Measurements from ENCODE around the gene RNF168.
"Not testable (repeated sequence)": the region's sequence is repeated elsewhere in the genome, so short reads cannot be mapped to it uniquely, and the experiment has no call there.

The RNF168 gene

GRCh38 chr3:196471551-196471950 is 32.0 kb downstream of the RNF168 start:
- no peaks in the 10 kb centered on the region for H3K27me3 Mint-ChIP-seq (ENCODE audit: low read depth)
- TF ChIP-seq CTCF (IDR thresholded peaks at IDR 0.05; ENCODE audit: unreplicated experiment in 3 of 3), result no peak
- no peak overlapping the region for H3K4me3 Mint-ChIP-seq
- no peaks in the 10 kb centered on the region for H3K4me1 Mint-ChIP-seq
- H3K36me3 Mint-ChIP-seq (ENCODE audit: low read depth), result peaks cover 28% of the 10 kb centered on the region
- no peak overlapping the region for H3K27ac Mint-ChIP-seq
- H3K9me3 Mint-ChIP-seq, result no peaks in the 10 kb centered on the region

- not testable (repeated sequence) for H3K4me3 Mint-ChIP-seq; H3K9me3 Mint-ChIP-seq; H3K27me3 Mint-ChIP-seq (ENCODE audit: low read depth); H3K4me1 Mint-ChIP-seq; H3K27ac Mint-ChIP-seq
- peaks cover 29% of the 10 kb centered on the region for H3K36me3 Mint-ChIP-seq (ENCODE audit: low read depth)
Observed at GRCh38 chr3:196470182-196470581, 33.4 kb downstream of the RNF168 start.

- Mint-ChIP-seq H3K4me3 (no peak overlapping the region), H3K27me3 (ENCODE audit: low read depth) (no peaks in the 10 kb centered on the region), H3K36me3 (ENCODE audit: low read depth) (peaks cover 18% of the 10 kb centered on the region)
Observed at GRCh38 chr3:196463804-196464203, 39.8 kb downstream of the RNF168 start.

GRCh38 chr3:196463478-196463756 is 40.2 kb downstream of the RNF168 start:
- Mint-ChIP-seq H3K9me3 (no peaks in the 10 kb centered on the region), H3K27me3 (ENCODE audit: low read depth) (no peaks in the 10 kb centered on the region), H3K36me3 (ENCODE audit: low read depth) (peaks cover 17% of the 10 kb centered on the region), H3K4me3 (no peak overlapping the region), H3K27ac (no peak overlapping the region), H3K4me1 (no peaks in the 10 kb centered on the region)
- TF ChIP-seq CTCF (IDR thresholded peaks at IDR 0.05; ENCODE audit: unreplicated experiment in 3 of 3), result no peak

More at GRCh38 chr3:196463804-196464203, 39.8 kb downstream of the RNF168 start:
- Mint-ChIP-seq H3K27ac (no peak overlapping the region), H3K9me3 (no peaks in the 10 kb centered on the region), H3K4me1 (no peaks in the 10 kb centered on the region)
- no peak for TF ChIP-seq CTCF (IDR thresholded peaks at IDR 0.05; ENCODE audit: unreplicated experiment in 3 of 3)

- H3K4me3 Mint-ChIP-seq, result not testable (repeated sequence)
Observed at GRCh38 chr3:196462680-196463477, 40.7 kb downstream of the RNF168 start.

GRCh38 chr3:196458063-196458462 is 45.5 kb downstream of the RNF168 start:
- no peak overlapping the region for H3K27ac Mint-ChIP-seq
- peaks cover 5% of the 10 kb centered on the region for H3K36me3 Mint-ChIP-seq (ENCODE audit: low read depth)
- no peaks in the 10 kb centered on the region for H3K9me3 Mint-ChIP-seq
- no peaks in the 10 kb centered on the region for H3K27me3 Mint-ChIP-seq (ENCODE audit: low read depth)
- TF ChIP-seq CTCF (IDR thresholded peaks at IDR 0.05; ENCODE audit: unreplicated experiment in 3 of 3), result no peak
- no peaks in the 10 kb centered on the region for H3K4me1 Mint-ChIP-seq
- H3K4me3 Mint-ChIP-seq, result no peak overlapping the region

More at GRCh38 chr3:196462680-196463477, 40.7 kb downstream of the RNF168 start:
- not testable (repeated sequence) for H3K4me1 Mint-ChIP-seq; H3K9me3 Mint-ChIP-seq; H3K27ac Mint-ChIP-seq; H3K27me3 Mint-ChIP-seq (ENCODE audit: low read depth)
- peaks cover 15% of the 10 kb centered on the region for H3K36me3 Mint-ChIP-seq (ENCODE audit: low read depth)

GRCh38 chr3:196457470-196457869 is 46.1 kb downstream of the RNF168 start:
- not testable (repeated sequence) for H3K4me3 Mint-ChIP-seq; H3K27ac Mint-ChIP-seq; H3K36me3 Mint-ChIP-seq (ENCODE audit: low read depth); H3K9me3 Mint-ChIP-seq; H3K27me3 Mint-ChIP-seq (ENCODE audit: low read depth); H3K4me1 Mint-ChIP-seq

Measured in nephron (organoid).